ENCODE results near the gene CASKIN1.
"Not testable (repeated sequence)": the region's sequence is repeated elsewhere in the genome, so short reads cannot be mapped to it uniquely, and the experiment has no call there.

Gene CASKIN1

DNA sequence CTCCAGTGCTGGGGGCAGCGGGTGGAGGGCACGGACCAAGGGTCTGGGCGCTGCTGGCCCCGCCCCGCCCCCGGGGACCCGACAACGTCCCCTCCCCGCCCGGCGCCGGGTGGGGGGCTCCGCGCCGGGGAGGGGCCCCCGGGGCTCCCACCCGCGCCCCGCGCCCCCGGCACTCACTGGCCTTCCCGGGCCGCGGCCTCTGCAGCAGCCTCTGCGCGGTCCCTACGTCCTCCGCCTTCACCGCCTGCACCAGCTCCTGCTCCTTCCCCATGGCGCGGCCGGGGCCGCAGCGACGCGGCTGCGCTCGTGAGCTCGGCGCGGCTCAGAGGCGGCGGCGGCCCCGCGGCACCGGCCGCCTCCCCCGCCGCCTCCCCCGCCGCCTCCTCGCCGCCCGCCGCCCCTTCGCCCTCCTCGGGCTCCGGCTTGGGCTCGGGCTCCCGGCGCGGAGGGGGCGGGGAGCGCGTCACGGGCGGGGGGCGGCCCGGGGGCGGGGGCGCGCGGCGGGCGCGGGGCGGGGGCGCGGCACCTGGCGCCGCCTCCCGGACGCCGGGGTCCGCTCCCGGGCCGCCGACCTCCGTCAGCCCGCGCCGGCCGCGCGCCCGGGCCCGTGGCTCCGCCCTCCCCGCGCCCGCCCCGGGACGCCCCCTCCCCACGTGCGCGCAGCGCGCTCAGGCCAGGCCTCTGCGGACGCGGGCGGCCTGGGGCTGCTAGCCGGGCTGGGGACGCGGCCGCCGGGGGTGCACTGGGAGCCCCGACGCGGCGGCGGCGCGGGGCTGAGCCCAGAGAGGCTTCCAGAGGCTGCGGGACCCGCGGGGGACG lies at the start of gene CASKIN1:
TSS of gene CASKIN1 (minus strand) at position 444 of the 819 bp plus-strand sequence. CDS start at position 271, 173 bp downstream.
- no peak for DNase-seq (ENCODE audit: low read depth)

DNA sequence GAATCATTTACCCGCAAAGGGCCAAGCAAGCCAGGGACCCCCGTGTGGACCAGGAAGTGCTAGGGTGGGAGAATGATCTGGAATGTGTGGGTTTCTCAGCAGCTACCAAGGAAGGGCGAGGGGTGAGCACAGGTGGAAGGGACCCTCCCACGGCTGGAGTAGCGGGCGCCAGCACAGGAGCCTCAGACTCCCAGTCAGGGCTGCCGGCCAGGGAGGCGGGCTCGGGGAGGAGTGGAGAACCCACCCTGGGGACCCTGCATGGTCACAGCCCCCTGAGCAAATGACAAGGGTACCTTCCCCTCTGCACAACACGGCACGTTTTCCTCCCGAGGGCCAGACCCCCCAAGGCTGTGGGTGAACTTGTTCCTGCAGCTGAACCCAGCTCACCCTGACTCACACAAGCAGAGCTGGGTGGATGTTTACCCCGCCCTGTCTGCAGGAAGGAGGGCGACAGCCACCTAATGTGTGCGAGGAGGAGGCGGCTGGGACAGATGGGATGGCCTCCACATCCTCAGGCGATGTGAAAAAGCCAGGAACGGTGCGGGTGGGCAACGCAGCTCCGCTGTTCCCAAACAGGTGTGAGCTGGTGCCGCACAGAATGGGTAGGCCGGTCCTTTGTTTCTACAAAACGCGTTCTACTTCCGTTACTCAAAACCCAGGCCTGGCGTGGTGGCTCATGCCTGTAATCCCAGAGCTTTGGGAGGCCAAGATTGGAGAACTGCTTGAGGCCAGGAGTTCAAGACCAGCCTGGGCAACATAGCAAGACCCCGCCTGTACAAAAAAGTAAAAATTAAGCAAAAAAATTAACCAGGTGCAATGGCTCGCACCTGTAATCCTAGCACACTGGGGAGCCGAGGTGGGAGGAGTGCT lies 48.8 kb upstream of the CASKIN1 start:
- DNase-seq (ENCODE audit: low read depth), result no peak

- no peak for DNase-seq (ENCODE audit: low read depth)
Observed at GRCh38 chr16:2244301-2244700, 47.9 kb upstream of the CASKIN1 start.

- DNase-seq (ENCODE audit: low read depth), result no peak
Observed at GRCh38 chr16:2243781-2244180, 47.4 kb upstream of the CASKIN1 start.

- DNase-seq (ENCODE audit: low read depth), result no peak
Observed at GRCh38 chr16:2243031-2243528, 46.7 kb upstream of the CASKIN1 start.

GRCh38 chr16:2242598-2242997 lies 46.2 kb upstream of the CASKIN1 start:
- no peak for DNase-seq (ENCODE audit: low read depth)

GRCh38 chr16:2240331-2240730 lies 43.9 kb upstream of the CASKIN1 start:
- DNase-seq (ENCODE audit: low read depth), result not testable (repeated sequence)

DNA sequence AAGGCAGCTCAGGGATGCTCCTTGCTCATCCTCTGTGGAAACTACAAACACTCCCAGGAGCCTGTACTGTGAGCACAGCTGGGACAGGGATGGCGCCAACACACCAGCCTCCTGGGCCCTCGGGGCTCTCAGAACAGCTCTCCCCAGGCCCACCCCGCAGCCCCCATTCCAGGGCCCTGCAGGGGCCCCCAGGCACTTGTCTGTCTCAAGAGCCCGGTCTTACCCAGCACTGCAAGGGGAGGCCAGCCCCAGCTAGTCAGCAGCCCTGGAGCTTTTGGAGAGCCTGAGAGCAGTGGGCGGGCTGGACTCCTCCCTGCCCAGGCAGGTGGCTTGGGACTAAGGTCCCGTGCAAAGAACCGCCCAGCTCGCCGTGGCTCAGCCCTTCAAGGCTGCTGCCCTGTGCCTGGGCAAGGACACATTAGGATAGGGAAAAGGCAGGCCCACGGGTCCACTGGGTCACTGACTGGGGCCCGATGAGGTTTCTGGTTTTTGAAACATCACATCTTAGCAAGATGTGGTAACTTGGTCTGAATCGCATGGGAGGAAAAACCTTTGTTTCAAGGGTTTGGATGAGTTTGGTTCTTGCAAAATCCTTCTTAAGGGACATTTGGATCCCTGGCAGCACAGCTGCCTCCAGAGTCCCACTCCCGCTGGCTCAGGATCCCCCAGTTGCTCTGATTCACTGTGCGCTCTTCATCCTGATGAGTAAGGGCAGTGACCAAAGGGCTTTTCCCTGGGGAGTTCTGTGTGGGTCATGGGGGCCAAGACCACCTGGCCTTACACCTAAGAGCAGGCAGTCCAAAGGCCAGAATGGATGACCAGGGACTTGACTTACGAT lies 42.7 kb upstream of the CASKIN1 start:
- DNase-seq (ENCODE audit: low read depth), result peak; percentile 26

DNA sequence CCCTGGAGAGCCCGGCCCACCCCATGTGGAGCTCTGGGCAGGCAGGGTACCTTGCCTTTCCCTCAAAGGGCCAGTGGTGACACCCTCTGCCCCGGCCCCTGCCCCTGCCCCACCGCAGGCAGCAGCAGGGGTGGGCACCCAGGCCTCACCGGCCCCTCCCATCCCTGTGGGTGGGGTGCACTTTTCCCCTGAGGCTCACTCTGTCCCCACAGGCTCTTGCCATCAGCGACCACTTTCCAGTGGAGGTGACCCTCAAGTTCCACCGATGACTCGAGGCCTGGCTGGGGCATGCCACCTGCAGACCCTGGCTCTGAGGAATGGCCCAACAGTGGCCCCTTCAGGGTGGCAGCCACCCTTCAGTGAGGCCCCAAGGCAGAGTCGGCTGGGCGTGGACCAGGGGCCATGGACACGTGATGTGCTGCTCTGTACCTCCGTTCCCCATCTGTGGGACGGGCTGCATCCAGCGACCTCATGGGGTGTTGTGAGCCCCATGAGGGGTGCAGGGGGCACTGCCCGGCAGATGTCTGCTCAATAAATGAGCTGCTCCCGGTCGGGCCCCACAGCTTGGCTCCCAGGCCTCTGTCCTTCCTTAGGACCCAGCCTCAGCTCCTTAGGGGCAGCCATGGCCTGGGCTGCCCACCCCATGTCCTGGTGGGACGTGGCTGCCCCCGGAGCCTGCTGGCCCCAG lies 41.9 kb upstream of the CASKIN1 start:
- no peak for DNase-seq (ENCODE audit: low read depth)

DNA sequence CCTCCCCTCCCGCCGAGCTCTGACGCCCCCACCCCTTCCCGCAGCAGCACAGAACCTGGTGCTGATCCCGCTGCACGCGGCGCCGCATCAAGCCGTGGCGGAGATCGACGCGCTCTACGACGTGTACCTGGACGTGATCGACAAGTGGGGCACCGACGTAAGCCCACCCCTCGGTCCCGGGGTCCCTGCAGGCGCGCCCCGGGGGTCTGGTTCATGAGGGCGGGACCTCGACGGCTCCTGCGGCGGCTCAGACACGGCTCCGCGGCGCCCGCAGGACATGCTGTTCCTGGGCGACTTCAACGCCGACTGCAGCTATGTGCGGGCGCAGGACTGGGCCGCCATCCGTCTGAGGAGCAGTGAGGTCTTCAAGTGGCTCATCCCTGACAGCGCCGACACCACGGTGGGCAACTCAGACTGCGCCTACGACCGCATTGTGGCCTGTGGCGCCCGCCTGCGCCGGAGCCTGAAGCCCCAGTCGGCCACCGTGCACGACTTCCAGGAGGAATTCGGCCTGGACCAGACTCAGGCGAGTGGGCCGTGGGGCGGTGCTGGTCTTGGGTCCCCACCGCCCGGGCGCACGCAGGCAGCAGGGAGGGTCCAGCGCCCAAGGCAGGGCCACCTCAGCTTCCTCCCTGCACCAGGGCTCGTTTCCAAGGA lies 41.2 kb upstream of the CASKIN1 start:
- DNase-seq (ENCODE audit: low read depth), result no peak

DNA sequence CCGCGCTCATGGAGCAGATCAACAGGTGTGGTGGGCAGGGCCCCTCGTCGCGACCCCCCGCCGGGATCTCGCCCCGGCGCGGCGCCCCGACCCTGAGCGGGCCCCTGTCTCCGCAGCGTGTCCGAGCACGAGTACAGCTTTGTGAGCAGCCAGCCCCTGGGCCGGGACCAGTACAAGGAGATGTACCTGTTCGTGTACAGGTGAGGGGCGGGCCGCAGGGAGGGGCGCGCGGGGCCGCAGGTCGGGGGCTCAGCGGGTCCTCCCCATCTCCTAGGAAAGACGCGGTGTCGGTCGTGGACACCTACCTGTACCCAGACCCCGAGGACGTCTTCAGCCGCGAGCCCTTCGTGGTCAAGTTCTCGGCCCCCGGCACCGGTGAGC lies 40.7 kb upstream of the CASKIN1 start:
- no peak for DNase-seq (ENCODE audit: low read depth)

DNA sequence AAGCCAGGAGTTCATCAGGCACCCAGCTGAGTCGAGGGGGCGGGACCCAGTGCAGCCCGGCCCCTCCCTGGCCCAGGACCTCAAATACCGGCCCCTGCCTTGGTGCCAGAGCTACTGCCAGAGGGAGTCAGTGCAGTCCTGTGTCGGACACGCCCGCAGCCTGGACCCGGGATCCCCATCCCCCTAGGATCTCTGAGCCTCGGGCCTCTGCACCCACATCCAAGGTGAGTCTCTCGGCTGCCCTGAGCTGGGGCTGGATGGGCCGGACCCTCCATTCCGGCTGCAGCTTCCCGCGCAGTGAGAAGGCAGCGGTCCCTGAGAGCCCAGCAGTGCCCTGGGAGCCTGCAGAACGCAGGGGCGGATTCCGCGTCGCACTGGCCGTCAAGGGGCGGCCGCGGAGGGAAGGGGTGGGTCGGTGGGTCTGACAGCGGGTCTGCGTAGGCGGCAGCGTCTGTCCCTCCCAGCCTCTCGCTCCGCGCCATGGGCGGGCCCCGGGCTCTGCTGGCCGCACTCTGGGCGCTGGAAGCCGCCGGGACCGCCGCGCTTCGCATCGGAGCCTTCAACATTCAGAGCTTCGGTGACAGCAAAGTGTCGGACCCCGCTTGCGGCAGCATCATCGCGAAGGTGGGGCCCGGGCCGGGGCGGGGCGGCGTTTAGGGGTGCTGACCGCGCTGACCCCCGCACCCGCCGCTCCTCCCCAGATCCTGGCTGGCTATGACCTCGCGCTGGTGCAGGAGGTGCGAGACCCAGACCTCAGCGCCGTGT lies 40.1 kb upstream of the CASKIN1 start, which contains the start of gene DNASE1L2:
TSS of gene DNASE1L2 (plus strand) at position 108 of the 765 bp plus-strand sequence. CDS start at position 481, 373 bp downstream.
- peak; percentile 14 for DNase-seq (ENCODE audit: low read depth)

GRCh38 chr16:2235695-2236336 lies 39.4 kb upstream of the CASKIN1 start:
- DNase-seq (ENCODE audit: low read depth), result no peak

- DNase-seq (ENCODE audit: low read depth), result no peak
Observed at GRCh38 chr16:2235234-2235651, 38.8 kb upstream of the CASKIN1 start.

- DNase-seq (ENCODE audit: low read depth), result no peak
Observed at GRCh38 chr16:2234813-2235170, 38.4 kb upstream of the CASKIN1 start.

DNA sequence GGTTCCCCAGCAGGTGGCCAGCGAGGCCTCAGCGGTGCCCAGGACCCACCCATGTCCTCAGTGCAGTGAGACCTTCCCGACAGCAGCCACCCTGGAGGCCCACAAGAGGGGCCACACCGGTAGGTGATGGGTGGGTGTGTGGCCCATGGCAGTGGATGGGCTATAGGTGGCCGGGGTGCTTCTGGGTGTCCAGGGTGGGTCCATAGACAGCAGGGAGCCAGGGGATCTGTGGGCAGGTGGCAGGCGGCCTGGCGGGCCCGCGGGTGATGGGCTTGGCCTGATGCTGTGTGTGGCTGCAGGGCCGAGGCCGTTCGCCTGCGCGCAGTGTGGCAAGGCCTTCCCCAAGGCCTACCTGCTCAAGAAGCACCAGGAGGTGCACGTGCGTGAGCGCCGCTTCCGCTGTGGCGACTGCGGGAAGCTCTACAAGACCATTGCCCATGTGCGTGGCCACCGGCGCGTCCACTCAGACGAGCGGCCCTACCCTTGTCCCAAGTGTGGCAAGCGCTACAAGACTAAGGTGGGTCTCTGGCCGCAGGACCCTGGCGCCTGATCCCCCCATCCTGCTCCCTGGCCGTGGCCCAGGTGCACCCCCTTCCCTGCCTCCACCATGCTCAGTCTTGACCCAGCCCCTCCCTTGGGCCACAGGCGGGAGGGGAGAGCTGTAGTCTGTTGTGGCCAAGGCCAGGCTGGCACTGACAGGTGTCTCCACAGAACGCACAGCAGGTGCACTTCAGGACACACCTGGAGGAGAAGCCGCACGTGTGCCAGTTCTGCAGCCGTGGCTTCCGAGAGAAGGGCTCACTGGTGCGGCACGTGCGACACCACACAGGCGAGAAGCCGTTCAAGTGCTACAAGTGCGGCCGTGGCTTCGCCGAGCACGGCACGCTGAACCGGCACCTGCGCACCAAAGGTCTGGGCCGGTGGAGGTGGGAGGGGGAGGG lies 37.7 kb upstream of the CASKIN1 start:
- DNase-seq (ENCODE audit: low read depth), result no peak

GRCh38 chr16:2233046-2233775 lies 36.8 kb upstream of the CASKIN1 start:
- DNase-seq (ENCODE audit: low read depth), result no peak

Measured in fibroblast of gingiva (primary cell).